G401.6 (cell line): ENCODE measurements around the gene BMPR1A.

Source experiments
- FAIRE-seq: peaks from 2 replicates; lab custom pipeline; 2012; peaks lifted over from hg19 to GRCh38; lab: Jason Lieb, UNC

BMPR1A gene

DNA sequence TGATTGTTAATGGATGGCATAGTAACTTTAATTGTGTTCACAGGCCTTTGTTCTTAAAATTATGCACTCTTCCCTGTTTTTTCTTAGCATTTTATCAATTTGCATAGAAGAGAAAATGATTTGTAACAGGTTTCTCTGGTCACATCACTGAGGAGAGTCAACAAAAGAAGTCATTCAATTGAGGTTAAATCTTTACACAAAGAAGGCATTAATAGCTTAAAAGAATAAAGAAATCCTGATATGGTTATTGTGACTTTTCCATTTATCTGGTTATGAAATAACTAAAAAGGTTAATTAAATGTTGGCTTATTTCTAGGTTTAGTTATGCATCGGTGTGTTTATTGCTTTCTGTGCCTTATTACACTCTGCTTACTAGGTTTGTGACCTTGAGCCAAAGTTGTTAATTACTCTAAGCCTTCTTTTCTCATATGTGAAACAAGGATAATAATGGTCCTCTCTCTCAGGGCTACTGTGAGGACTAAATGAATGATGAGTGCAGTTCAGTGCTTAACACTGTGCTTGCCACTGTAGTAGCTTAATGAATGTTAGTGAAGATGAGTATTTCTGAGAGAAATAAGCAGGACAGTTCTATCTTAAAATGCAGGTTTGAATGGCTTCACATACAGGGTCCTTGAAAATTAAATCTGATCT lies 12.1 kb downstream of the BMPR1A start:
- FAIRE-seq = no peak

DNA sequence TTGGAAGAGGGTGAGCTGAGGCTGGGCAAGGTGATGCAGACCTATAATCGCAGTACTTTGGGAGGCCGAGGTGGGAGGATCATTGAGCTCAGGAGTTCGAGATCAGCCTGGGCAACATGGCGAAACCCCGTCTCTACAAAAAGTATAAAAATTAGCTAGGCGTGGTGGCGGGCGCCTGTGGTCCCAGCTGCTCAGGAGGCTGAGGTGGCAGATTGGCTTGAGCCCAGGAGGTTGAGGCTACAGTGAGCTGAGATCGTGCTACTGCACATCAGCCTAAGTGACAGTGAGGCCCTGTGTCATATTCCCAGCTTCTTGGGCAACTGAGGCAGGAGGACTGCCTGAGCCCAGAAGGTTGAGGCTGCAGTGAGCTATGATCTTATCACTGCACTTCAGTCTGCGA lies 13.6 kb downstream of the BMPR1A start:
- no peak for FAIRE-seq

DNA sequence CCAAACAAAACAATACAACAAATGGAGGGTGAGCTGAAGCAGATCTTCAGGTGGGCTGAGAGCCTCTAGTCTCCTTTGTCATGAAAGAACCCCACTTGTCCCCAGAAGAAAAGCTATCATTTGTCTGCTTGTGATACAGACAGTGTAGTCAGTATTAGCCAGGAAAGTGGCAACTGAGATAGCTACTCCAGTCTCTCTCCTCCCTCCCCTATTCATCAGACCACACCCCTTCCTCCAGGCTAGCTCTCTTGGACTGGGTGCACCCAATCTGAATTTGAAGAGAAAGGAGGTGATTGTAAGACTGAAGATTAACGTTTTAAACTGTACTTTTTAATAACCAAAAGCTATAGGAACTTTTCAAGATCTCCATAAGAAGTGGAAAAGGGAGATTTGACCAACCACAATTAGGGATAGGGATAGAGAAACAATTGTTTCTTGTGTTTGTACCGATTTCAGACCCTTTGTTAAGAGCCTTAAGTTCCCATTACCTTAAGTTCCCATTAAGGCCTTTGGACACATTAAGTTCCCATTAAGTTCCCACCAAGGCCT lies 14.1 kb downstream of the BMPR1A start:
- no peak for FAIRE-seq

GRCh38 chr10:86773498-86773897 lies 17.1 kb downstream of the BMPR1A start:
- FAIRE-seq = no peak

- peak; percentile 30 for FAIRE-seq
Measured at GRCh38 chr10:86775056-86775869, 18.8 kb downstream of the BMPR1A start.

- FAIRE-seq = no peak
Measured at GRCh38 chr10:86775870-86776180, 19.4 kb downstream of the BMPR1A start.

DNA sequence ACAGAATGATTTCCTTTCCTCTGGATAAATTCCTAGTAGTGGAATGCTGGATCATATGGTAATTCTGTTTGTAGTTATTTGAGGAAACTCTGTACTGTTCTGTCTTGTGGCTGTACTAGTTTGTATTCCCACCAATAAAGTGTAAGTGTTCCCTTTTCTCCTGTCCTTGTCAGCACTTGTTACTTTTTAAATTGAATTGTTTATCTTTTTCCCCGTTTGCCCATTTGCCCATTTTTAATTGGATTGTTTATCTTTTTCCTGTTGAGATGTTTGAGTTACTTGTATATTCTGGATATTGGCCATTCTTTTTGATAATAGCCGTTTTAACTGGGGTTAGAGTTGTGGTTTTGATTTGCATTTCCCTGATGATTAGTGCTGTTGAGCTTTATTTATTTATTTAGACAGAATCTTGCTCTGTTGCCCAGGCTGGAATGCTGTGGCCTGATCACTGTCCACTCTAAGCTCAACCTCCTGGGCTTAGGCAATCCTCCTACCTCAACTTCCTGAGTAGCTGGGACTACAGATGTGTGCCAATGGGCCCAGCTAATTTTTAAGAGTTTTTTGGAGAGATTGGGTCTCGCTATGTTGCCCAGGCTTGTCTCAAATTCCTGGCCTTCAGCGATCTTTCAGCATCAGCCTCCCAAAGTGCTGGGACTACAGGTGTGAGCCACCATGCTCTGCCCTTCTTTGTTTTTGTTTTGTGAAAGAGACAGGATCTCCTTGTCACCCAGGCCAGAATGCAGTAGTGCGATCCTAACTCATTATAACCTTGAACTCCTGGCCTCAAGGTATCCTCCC lies 23.0 kb downstream of the BMPR1A start:
- no peak for FAIRE-seq

- no peak for FAIRE-seq
Measured at GRCh38 chr10:86782701-86783418, 26.4 kb downstream of the BMPR1A start.

DNA sequence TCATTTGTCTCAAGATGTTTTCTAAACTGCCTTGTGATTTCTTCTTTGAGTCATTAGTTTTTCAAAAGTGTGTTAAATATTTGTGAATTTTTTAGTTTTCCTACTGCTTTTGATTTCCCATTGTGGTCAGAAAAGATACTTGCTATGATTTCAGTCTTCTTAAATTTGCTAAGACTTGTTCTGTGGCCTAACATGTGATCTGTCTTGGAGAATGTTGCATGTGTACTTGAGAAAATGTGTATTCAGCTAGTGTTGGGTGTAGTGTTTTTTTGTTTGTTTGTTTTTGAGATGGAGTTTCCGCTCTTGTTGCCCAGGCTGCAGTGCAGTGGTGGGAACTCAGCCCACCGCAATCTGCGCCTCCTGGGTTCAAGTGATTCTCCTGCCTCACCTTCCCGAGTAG lies 28.6 kb downstream of the BMPR1A start:
- no peak for FAIRE-seq

DNA sequence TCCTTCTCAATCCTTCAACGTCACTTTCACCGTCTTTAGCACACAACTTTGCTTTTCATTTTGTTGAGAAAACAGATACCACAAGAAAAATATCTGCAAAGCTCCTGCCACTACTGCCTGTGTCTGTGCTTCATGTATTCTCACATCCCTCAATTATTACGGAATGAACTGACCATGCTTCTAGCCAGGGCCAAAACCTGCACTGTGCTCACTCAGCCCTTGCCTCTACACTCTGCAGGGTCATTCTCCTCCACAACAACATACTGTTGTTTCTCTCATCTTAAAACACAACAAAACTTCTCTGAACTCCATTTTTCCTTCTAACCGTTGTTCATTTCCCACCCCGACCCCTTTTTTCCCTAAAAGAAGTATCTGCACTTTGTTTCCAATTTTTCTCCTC lies 29.5 kb downstream of the BMPR1A start:
- no peak for FAIRE-seq

GRCh38 chr10:86786368-86786767 lies 29.9 kb downstream of the BMPR1A start:
- no peak for FAIRE-seq

DNA sequence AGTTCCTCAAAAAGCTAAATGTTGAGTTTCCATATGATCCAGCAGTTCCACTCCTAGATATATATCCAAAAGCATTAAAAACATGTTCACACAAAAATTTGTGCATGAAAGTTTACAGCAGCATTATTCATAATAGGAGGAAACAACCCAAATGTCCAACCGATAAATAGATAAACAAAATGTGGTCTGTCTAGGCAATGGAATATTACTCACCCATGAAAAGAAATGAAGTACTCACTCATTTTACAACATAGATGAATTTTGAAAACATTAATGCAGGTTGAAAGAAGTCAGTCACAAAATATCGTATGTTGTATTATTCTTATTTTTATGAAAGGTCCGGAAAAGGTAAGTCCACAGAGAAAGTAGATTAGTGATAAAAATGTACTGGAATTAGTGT lies 34.0 kb downstream of the BMPR1A start:
- FAIRE-seq = no peak

DNA sequence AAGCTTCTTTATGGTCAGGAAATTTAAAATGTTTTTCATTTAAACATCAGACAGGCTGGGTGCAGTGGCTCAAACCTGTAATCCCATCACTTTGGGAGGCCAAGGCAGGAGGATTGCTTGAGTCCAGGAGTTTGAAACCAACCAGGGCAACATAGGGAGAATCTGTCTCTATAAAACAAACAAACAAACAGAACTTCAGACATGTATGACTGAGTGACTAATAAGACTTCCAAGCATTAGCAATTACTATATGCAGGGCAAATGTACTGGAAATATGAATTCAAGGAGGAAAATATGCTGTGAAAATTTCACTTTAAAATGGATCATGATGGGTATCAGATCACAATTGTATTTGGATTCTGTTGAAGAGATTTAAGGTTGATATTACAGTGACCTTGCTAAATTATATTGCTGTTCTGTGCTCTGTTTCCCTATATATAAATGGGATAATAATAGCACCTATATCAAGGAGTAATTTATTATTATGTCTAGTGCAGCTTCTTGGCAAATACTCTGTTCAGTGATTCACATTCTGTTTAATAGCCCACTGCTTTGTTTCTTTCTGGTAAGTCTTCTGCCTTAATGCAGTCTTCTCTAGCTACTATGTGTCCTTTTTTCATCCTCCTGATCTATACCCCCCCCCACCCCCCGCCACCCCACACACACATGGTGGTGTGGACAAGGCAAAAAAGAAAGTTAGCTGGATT lies 36.2 kb downstream of the BMPR1A start:
- FAIRE-seq = no peak

GRCh38 chr10:86793696-86794095 lies 37.3 kb downstream of the BMPR1A start:
- FAIRE-seq = no peak

DNA sequence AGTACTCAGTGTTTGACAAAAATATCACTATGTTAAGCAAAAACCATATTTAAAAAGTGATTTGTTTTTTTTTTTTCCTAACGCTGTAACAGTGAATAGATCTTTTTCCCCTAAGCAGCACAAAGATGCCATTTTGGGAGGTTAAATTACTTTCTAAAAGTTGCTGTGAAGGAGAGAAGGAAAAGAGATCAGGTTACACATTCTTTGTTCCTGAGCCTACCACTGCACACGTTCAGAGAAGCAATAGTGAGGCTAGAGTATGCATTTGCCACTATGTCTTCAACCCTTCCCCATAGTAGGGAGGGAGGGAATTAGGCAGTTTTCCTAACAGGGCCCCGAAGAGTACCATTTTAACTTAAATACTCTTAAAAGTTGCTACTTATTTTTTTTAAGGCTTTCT lies 38.9 kb downstream of the BMPR1A start:
- peak; percentile 98 for FAIRE-seq

DNA sequence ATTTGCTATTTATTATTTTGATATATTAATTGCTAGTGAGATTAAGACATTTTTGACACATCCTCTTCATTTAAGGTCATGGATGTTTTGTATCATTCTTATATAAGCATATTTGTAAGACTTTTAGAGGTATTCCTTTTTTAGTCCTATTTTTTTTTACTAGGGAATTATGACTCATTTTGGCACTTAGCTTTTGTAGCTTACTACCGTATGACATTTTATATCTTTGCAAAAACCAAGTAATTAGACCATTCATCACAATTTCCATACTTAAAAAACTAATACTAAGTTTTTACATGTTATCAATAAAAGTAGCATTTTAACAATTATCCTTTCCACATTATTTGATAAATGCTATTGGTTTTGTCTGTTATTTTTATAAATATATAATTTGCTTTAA lies 41.6 kb downstream of the BMPR1A start:
- FAIRE-seq = no peak

- no peak for FAIRE-seq
Measured at GRCh38 chr10:86798611-86799010, 42.2 kb downstream of the BMPR1A start.

GRCh38 chr10:86799188-86799845 lies 42.9 kb downstream of the BMPR1A start:
- no peak for FAIRE-seq

- no peak for FAIRE-seq
Measured at GRCh38 chr10:86801995-86802394, 45.6 kb downstream of the BMPR1A start.

- FAIRE-seq = no peak
Measured at GRCh38 chr10:86802473-86803108, 46.2 kb downstream of the BMPR1A start.

DNA sequence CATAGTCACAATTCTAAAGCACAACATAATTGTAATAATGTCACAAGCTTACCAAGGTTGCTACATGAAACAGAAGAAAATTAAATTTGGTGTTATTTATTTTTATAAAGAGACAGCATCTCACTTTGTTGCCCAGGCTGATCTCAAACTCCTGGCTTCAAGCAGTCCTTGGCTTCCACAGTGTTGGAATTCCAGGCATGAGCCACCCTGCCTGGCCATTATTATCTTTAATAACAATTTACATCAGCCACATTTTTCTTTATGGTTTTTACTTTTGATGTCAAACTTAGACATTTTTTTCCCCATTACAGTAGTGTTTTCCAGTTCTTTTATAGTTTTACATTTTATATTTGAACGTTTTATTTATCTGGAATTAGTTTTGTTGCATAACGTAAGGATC lies 46.7 kb downstream of the BMPR1A start:
- no peak for FAIRE-seq
